Measurements from ENCODE around the gene TENT5C.

The TENT5C gene

DNA sequence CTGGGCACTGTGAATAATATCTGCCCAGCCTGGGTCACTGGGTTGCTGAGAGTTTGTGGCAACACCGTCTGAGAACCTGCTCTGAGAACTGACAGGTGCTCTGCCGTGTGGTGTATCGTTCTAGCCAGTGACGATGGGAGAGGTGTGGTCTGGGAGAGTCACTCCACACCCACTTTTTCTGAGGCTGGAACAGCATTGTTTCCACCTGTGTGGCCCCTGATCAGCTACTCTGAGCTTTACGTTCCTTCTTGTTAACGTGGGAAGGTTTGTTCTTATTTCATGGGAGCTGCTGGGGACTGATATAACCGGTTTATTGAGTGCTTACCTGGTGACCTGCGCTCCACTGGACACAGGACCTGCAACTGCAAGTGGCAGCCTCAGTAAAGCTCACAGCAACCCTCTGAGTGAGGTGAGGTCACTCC, 34.8 kb upstream of the TENT5C start:
- DNase-seq (ENCODE audit: low read depth in 1 of 2, low spot score in 1 of 2) = no peak
- TF ChIP-seq, protein P1, sequence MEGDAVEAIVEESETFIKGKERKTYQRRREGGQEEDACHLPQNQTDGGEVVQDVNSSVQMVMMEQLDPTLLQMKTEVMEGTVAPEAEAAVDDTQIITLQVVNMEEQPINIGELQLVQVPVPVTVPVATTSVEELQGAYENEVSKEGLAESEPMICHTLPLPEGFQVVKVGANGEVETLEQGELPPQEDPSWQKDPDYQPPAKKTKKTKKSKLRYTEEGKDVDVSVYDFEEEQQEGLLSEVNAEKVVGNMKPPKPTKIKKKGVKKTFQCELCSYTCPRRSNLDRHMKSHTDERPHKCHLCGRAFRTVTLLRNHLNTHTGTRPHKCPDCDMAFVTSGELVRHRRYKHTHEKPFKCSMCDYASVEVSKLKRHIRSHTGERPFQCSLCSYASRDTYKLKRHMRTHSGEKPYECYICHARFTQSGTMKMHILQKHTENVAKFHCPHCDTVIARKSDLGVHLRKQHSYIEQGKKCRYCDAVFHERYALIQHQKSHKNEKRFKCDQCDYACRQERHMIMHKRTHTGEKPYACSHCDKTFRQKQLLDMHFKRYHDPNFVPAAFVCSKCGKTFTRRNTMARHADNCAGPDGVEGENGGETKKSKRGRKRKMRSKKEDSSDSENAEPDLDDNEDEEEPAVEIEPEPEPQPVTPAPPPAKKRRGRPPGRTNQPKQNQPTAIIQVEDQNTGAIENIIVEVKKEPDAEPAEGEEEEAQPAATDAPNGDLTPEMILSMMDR (IDR thresholded peaks at IDR 0.05; ENCODE audit: insufficient read depth, low read length) = no peak
- TF ChIP-seq, protein P2, sequence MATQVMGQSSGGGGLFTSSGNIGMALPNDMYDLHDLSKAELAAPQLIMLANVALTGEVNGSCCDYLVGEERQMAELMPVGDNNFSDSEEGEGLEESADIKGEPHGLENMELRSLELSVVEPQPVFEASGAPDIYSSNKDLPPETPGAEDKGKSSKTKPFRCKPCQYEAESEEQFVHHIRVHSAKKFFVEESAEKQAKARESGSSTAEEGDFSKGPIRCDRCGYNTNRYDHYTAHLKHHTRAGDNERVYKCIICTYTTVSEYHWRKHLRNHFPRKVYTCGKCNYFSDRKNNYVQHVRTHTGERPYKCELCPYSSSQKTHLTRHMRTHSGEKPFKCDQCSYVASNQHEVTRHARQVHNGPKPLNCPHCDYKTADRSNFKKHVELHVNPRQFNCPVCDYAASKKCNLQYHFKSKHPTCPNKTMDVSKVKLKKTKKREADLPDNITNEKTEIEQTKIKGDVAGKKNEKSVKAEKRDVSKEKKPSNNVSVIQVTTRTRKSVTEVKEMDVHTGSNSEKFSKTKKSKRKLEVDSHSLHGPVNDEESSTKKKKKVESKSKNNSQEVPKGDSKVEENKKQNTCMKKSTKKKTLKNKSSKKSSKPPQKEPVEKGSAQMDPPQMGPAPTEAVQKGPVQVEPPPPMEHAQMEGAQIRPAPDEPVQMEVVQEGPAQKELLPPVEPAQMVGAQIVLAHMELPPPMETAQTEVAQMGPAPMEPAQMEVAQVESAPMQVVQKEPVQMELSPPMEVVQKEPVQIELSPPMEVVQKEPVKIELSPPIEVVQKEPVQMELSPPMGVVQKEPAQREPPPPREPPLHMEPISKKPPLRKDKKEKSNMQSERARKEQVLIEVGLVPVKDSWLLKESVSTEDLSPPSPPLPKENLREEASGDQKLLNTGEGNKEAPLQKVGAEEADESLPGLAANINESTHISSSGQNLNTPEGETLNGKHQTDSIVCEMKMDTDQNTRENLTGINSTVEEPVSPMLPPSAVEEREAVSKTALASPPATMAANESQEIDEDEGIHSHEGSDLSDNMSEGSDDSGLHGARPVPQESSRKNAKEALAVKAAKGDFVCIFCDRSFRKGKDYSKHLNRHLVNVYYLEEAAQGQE (IDR thresholded peaks at IDR 0.05; ENCODE audit: insufficient replicate concordance, low read depth) = no peak
- TF ChIP-seq SPI1 (IDR thresholded peaks at IDR 0.05; ENCODE audit: borderline replicate concordance, low read depth) (no peak), POLR2AphosphoS5 (IDR thresholded peaks at IDR 0.05; ENCODE audit: low read depth) (no peak), GABPA (IDR thresholded peaks at IDR 0.05; ENCODE audit: low read depth) (no peak)
- no peak overlapping the region for H3K27ac ChIP-seq (replicated peaks)
- no peaks in the 10 kb centered on the region for H3K27me3 ChIP-seq (ENCODE audit: insufficient read depth, poor library complexity, severe bottlenecking)
- H3K4me3 ChIP-seq (replicated peaks; ENCODE audit: insufficient read depth, low read length) = no peak overlapping the region

DNA sequence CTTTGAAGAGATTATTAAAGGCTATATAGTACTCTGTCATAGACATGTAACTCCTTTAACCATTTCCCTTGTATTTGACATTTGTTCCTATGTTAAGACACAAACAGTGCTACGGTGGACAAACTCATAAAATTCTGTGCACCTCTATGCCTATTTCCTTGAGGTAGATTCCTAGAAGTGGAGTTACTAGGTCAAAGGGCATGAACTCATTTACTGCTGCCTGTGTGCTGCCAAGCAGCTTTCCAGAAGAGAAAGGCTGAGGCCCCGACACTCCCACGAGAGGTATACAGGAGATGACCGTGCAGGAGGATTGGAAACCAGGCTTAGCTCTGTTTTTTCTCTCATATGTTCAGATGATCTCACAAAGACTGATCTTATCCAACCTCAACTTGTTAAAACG, 34.4 kb upstream of the TENT5C start:
- TF ChIP-seq, protein P1 (IDR thresholded peaks at IDR 0.05; ENCODE audit: insufficient read depth, low read length) = no peak
- no peak for TF ChIP-seq POLR2AphosphoS5 (IDR thresholded peaks at IDR 0.05; ENCODE audit: low read depth)
- TF ChIP-seq, protein P2 (IDR thresholded peaks at IDR 0.05; ENCODE audit: insufficient replicate concordance, low read depth) = no peak
- TF ChIP-seq GABPA (IDR thresholded peaks at IDR 0.05; ENCODE audit: low read depth) = no peak
- TF ChIP-seq SPI1 (IDR thresholded peaks at IDR 0.05; ENCODE audit: borderline replicate concordance, low read depth) = no peak
- no peak overlapping the region for H3K27ac ChIP-seq (replicated peaks)
- H3K4me3 ChIP-seq (replicated peaks; ENCODE audit: insufficient read depth, low read length) = no peak overlapping the region

DNA sequence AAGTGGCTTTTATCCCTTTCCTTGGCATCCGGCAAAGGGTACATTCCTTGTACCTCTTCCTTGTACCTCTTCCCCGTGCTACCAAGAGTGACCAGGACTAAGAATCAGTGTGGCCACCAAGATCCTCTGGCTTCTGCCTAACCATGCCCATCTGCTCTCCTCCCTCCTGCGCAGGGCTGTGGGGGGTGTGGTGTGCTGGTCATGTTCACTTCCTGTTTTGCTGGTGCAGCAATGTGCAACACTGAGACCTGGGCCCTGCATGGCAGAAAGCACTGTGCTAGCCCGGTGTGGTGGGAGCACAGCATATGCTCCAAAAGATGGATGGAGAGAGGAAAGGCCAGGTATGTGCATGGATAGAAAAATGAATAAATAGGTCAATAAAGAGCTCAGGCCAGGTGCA, 33.3 kb upstream of the TENT5C start:
- no peak overlapping the region for H3K4me3 ChIP-seq (replicated peaks; ENCODE audit: insufficient read depth, low read length)
- H3K27ac ChIP-seq (replicated peaks) = no peak overlapping the region
- no peaks in the 10 kb centered on the region for H3K27me3 ChIP-seq (ENCODE audit: insufficient read depth, poor library complexity, severe bottlenecking)
- peak; percentile 99 for TF ChIP-seq SPI1 (IDR thresholded peaks at IDR 0.05; ENCODE audit: borderline replicate concordance, low read depth)
- peak; percentile 62; the same call in 1 of the 2 replicates for TF ChIP-seq POLR2AphosphoS5 (IDR thresholded peaks at IDR 0.05; ENCODE audit: low read depth)
- TF ChIP-seq, protein P1 (IDR thresholded peaks at IDR 0.05; ENCODE audit: insufficient read depth, low read length) = no peak
- peak in 1 of 2 experiments; percentile 89 for DNase-seq (ENCODE audit: low read depth in 1 of 2, low spot score in 1 of 2)

More for the DNA sequence above, 34.4 kb upstream of the TENT5C start:
- no peaks in the 10 kb centered on the region for H3K27me3 ChIP-seq (ENCODE audit: insufficient read depth, poor library complexity, severe bottlenecking)
- DNase-seq (ENCODE audit: low read depth in 1 of 2, low spot score in 1 of 2) = no peak

GRCh38 chr1:117573386-117574023, 32.3 kb upstream of the TENT5C start:
- TF ChIP-seq GABPA (IDR thresholded peaks at IDR 0.05; ENCODE audit: low read depth) = no peak
- TF ChIP-seq, protein P1 (IDR thresholded peaks at IDR 0.05; ENCODE audit: insufficient read depth, low read length) = no peak
- TF ChIP-seq SPI1 (IDR thresholded peaks at IDR 0.05; ENCODE audit: borderline replicate concordance, low read depth) = no peak
- TF ChIP-seq, protein P2 (IDR thresholded peaks at IDR 0.05; ENCODE audit: insufficient replicate concordance, low read depth) = no peak
- TF ChIP-seq POLR2AphosphoS5 (IDR thresholded peaks at IDR 0.05; ENCODE audit: low read depth) = no peak
- H3K27ac ChIP-seq (replicated peaks) = no peak overlapping the region
- no peak overlapping the region for H3K4me3 ChIP-seq (replicated peaks; ENCODE audit: insufficient read depth, low read length)
- no peaks in the 10 kb centered on the region for H3K27me3 ChIP-seq (ENCODE audit: insufficient read depth, poor library complexity, severe bottlenecking)
- DNase-seq (ENCODE audit: low read depth in 1 of 2, low spot score in 1 of 2) = no peak
